Loucy (cell line): Measurements from ENCODE around the gene NUP107.
A peak's percentile ranks its signal among the peaks of the same experiment; 100 is the strongest.

Experiments
- H2AFZ ChIP-seq: fragments of 200-600 bp; sonication (generic); 2 replicates; pipeline ENCODE4 v1.6.0; 2016; ENCODE audit warnings: antibody characterized with exemption, mild to moderate bottlenecking, low read length, moderate library complexity
- H3F3A ChIP-seq: fragments of 200-600 bp; 2 replicates; pipeline ENCODE4 v1.6.0; 2016; ENCODE audit warnings: antibody characterized with exemption, low read depth, mild to moderate bottlenecking
- H3K27me3 ChIP-seq: fragments of 200-600 bp; sonication (generic); 2 replicates; pipeline ENCODE4 v1.6.1; 2014; ENCODE audit warnings: low read length, mild to moderate bottlenecking; ENCODE audit not compliant: insufficient read depth, poor library complexity, severe bottlenecking
- H3K36me3 ChIP-seq: fragments of 200-600 bp; sonication (generic); 2 replicates; pipeline ENCODE4 v1.6.1; 2016; ENCODE audit warnings: low read length; ENCODE audit not compliant: insufficient read depth
- H3K4me1 ChIP-seq: fragments of 200-600 bp; sonication (generic); 2 replicates; pipeline ENCODE4 v1.5.1; 2014; ENCODE audit warnings: low read length, mild to moderate bottlenecking; ENCODE audit not compliant: insufficient read depth, poor library complexity, severe bottlenecking
- H3K4me2 ChIP-seq: fragments of 200-600 bp; sonication (generic); 2 replicates; pipeline ENCODE4 v1.6.0; 2014; ENCODE audit warnings: antibody characterized with exemption, low read length, low read depth, mild to moderate bottlenecking; ENCODE audit not compliant: poor library complexity, severe bottlenecking
- H3K4me3 ChIP-seq: fragments of 200-600 bp; sonication (generic); 2 replicates; pipeline ENCODE4 v1.5.1; 2014; ENCODE audit warnings: low read length, mild to moderate bottlenecking, mixed read lengths; ENCODE audit not compliant: poor library complexity, severe bottlenecking
- H3K79me2 ChIP-seq: fragments of 200-600 bp; sonication (generic); 2 replicates; pipeline ENCODE4 v1.6.1; 2014; ENCODE audit warnings: low read length; ENCODE audit not compliant: insufficient read depth
- H3K9ac ChIP-seq: fragments of 200-600 bp; sonication (generic); 2 replicates; pipeline ENCODE4 v1.6.0; 2014; ENCODE audit warnings: mild to moderate bottlenecking, low read depth, low read length, moderate library complexity; ENCODE audit not compliant: poor library complexity, severe bottlenecking
- H3K9me2 ChIP-seq: fragments of 200-600 bp; sonication (generic); replicated peaks from 2 replicates; pipeline ENCODE4 v1.6.1; 2016; ENCODE audit warnings: low read depth, low read length, mixed read lengths
- H3K9me3 ChIP-seq: fragments of 200-600 bp; sonication (generic); 2 replicates; pipeline ENCODE4 v1.6.1; 2014; ENCODE audit warnings: mild to moderate bottlenecking, antibody characterized with exemption, low read length, low read depth; ENCODE audit not compliant: insufficient read depth
- H4K20me1 ChIP-seq: fragments of 200-600 bp; sonication (generic); 2 replicates; pipeline ENCODE4 v1.6.0; 2014; ENCODE audit warnings: antibody characterized with exemption, low read length, mild to moderate bottlenecking; ENCODE audit not compliant: insufficient read depth, poor library complexity, severe bottlenecking
- EZH2phosphoT487 ChIP-seq: fragments of 200-600 bp; IDR thresholded peaks from 2 replicates; pipeline ENCODE4 v1.6.1; 2018; ENCODE audit warnings: antibody characterized with exemption, mild to moderate bottlenecking, moderate library complexity, borderline replicate concordance
- TF ChIP-seq, protein P1 (sequence below): fragments of 200-600 bp; sonication (generic); conservative IDR thresholded peaks from 2 replicates; pipeline ENCODE4 v1.5.1; 2014; ENCODE audit warnings: mild to moderate bottlenecking, antibody characterized with exemption, low read length

The NUP107 gene

GRCh38 chr12:68750506-68750905 lies 63.7 kb downstream of the NUP107 start:
- peak overlapping the region; percentile 90 for H3K4me3 ChIP-seq
- TF ChIP-seq EZH2phosphoT487 = no peak
- TF ChIP-seq, protein P1, sequence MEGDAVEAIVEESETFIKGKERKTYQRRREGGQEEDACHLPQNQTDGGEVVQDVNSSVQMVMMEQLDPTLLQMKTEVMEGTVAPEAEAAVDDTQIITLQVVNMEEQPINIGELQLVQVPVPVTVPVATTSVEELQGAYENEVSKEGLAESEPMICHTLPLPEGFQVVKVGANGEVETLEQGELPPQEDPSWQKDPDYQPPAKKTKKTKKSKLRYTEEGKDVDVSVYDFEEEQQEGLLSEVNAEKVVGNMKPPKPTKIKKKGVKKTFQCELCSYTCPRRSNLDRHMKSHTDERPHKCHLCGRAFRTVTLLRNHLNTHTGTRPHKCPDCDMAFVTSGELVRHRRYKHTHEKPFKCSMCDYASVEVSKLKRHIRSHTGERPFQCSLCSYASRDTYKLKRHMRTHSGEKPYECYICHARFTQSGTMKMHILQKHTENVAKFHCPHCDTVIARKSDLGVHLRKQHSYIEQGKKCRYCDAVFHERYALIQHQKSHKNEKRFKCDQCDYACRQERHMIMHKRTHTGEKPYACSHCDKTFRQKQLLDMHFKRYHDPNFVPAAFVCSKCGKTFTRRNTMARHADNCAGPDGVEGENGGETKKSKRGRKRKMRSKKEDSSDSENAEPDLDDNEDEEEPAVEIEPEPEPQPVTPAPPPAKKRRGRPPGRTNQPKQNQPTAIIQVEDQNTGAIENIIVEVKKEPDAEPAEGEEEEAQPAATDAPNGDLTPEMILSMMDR = no peak
- H3K36me3 ChIP-seq = peaks cover 13% of the 10 kb centered on the region; the same call in 1 of the 2 replicates
- H3K4me2 ChIP-seq = peak overlapping the region; percentile 91
- H3K9me3 ChIP-seq = no peaks in the 10 kb centered on the region
- H3K9ac ChIP-seq = peak overlapping the region; percentile 48
- H2AFZ ChIP-seq = no peak overlapping the region
- H3K4me1 ChIP-seq = peaks cover 41% of the 10 kb centered on the region
- no peaks in the 10 kb centered on the region for H3K9me2 ChIP-seq
- no peaks in the 10 kb centered on the region for H4K20me1 ChIP-seq
- H3F3A ChIP-seq = no peaks in the 10 kb centered on the region
- no peaks in the 10 kb centered on the region for H3K27me3 ChIP-seq
- H3K79me2 ChIP-seq = peaks cover 48% of the 10 kb centered on the region

DNA sequence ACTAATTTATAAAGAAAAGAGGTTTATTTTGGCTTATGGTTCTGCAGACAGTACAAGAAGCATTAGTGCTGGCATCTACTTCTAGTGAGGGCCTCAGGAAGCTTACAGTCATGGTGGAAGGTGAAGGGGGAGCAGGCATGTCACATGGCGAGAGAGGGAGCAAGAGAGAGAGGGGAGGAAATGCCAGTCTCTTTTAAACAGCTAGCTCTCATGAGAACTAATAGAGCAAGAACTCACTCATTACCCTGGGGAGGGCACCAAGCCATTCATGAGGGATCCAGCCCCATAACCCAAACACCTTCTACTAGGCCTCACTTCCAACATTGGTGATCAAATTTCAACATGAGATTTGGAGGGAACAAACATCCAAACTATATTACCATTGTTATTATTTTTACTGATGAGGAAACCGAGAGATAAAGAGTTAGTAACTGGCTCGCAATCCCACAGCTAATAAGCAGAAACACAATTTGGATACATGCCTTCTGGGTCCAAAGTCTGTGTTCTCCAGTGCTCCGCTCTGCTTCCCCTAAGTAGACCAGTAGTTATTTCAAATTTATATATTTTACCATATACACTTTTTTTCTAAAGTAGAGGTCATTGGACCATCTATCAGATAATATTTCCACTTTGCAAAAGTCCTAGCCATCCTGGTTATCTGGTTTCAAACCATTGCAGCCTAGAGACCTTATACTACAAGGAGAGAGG lies 68.9 kb downstream of the NUP107 start:
- Histone ChIP-seq H3K79me2 (peaks cover 6% of the 10 kb centered on the region; the same call in 1 of the 2 replicates), H4K20me1 (no peaks in the 10 kb centered on the region), H3K27me3 (no peaks in the 10 kb centered on the region), H3K9me3 (no peaks in the 10 kb centered on the region), H3K4me3 (no peak overlapping the region), H2AFZ (no peak overlapping the region), H3K4me2 (no peak overlapping the region), H3K36me3 (peaks cover 17% of the 10 kb centered on the region; the same call in 1 of the 2 replicates), H3K4me1 (peaks cover 6% of the 10 kb centered on the region), H3K9ac (no peak overlapping the region), H3K9me2 (no peaks in the 10 kb centered on the region), H3F3A (no peaks in the 10 kb centered on the region)
- TF ChIP-seq, protein P1 = no peak
- no peak for TF ChIP-seq EZH2phosphoT487

GRCh38 chr12:68759852-68760251 lies 73.1 kb downstream of the NUP107 start:
- no peaks in the 10 kb centered on the region for H3K79me2 ChIP-seq
- H3K4me1 ChIP-seq = peaks cover 8% of the 10 kb centered on the region
- H3K36me3 ChIP-seq = peaks cover 6% of the 10 kb centered on the region; the same call in 1 of the 2 replicates
- no peak overlapping the region for H3K4me2 ChIP-seq
- H3K4me3 ChIP-seq = no peak overlapping the region
- H3F3A ChIP-seq = no peaks in the 10 kb centered on the region
- H3K27me3 ChIP-seq = no peaks in the 10 kb centered on the region
- no peaks in the 10 kb centered on the region for H3K9me2 ChIP-seq
- no peak overlapping the region for H2AFZ ChIP-seq
- no peak overlapping the region for H3K9ac ChIP-seq
- TF ChIP-seq, protein P1 = no peak
- TF ChIP-seq EZH2phosphoT487 = no peak
- H4K20me1 ChIP-seq = no peaks in the 10 kb centered on the region
- no peaks in the 10 kb centered on the region for H3K9me3 ChIP-seq
